ENCODE measurements around the gene NAV2. TPM values are rescaled to one million over a fixed set of nuclear protein-coding genes. Genes with fewer than 3 reads are reported as not detected.

NAV2 gene
- total RNA-seq, 1 donor from 2014 or later = 10.5 TPM

GRCh38 chr11:19978668-19979518 is 266.3 kb downstream of the NAV2 start:
- intact Hi-C loops (cut with DNase I) = no loop called here
- no peak for ATAC-seq (ENCODE audit: poor library complexity)

GRCh38 chr11:19979519-19979845 is 266.8 kb downstream of the NAV2 start:
- DNase-seq (no peak), ATAC-seq (ENCODE audit: poor library complexity) (no peak)
- intact Hi-C loops (cut with DNase I) = no loop called here

More at GRCh38 chr11:19978668-19979518, 266.3 kb downstream of the NAV2 start:
- no peak for DNase-seq

- intact Hi-C loops (cut with DNase I) = no loop called here
- DNase-seq = no peak
- ATAC-seq (ENCODE audit: poor library complexity) = no peak
Observed at GRCh38 chr11:19980388-19980787, 267.8 kb downstream of the NAV2 start.

GRCh38 chr11:19980957-19981669 is 268.5 kb downstream of the NAV2 start:
- peak; percentile 63 for ATAC-seq (ENCODE audit: poor library complexity)
- intact Hi-C loops (cut with DNase I) = no loop called here
- DNase-seq = no peak

GRCh38 chr11:19982774-19983495 is 270.3 kb downstream of the NAV2 start:
- DNase-seq = no peak
- intact Hi-C loops (cut with DNase I) = no loop called here
- no peak for ATAC-seq (ENCODE audit: poor library complexity)

DNA sequence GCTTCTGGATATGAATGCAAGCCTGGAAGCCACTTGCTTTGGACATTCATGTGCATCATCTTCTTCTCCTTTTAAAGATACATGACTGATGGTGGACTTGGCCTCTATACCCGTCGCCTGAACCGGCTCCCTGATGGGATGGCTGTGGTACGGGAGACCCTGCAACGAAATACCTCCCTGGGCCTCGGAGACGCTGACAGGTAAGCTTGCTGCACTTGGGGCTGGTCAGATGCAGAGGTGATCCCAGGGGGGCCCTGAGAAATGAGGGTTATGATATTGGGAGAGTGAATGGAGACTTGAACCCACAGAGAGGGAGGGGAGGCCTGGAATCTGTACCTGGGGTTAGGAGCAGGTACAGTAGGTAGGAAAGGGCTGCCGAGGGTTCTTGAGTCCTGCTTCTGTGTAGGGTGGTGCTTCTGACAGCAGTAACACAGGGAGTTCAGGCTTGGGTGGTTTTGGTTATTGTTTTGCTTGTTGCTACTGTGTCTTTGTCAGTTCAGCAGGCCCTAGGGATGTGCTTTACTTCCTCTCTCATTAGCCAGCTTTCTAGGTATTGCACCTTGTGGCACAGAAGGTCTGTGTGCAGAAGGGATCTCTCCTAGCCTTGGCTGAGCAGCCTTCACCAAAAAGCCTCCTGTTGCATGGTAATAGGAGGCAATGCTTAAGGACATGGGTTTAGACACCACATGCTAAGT is 271.6 kb downstream of the NAV2 start:
- intact Hi-C loops (cut with DNase I) = no loop called here
- ATAC-seq (ENCODE audit: poor library complexity) = no peak
- DNase-seq = no peak

- DNase-seq = no peak
- intact Hi-C loops (cut with DNase I) = no loop called here
- ATAC-seq (ENCODE audit: poor library complexity) = no peak
Observed at GRCh38 chr11:19985111-19985510, 272.5 kb downstream of the NAV2 start.

- DNase-seq (no peak), ATAC-seq (ENCODE audit: poor library complexity) (peak; percentile 49)
- intact Hi-C loops (cut with DNase I) = no loop called here
Observed at GRCh38 chr11:19987331-19987801, 274.7 kb downstream of the NAV2 start.

GRCh38 chr11:19988598-19988997 is 276.0 kb downstream of the NAV2 start:
- peak; percentile 54 for DNase-seq
- intact Hi-C loops (cut with DNase I) = no loop called here
- peak; percentile 81 for ATAC-seq (ENCODE audit: poor library complexity)

DNA sequence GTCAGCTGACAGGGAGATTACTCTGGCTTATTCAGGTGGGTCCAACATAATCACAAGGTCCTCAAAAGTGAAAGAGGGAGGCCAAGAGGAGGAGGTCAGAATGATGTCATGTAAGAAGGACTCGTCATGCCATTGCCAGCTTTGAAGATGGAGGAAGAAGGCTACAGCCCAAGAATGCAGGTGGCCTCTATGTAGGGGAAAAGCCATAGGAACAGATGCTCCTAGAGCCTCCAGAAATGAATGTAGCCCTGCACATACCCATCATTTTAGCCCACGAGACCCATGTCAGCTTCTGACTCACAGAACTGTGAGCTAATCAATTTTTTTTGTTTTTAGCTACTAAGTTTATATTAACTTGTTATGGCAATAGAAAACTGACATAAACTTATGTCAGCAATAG is 276.6 kb downstream of the NAV2 start:
- DNase-seq = no peak

GRCh38 chr11:19992162-19992561 is 279.5 kb downstream of the NAV2 start:
- intact Hi-C loops (cut with DNase I) = no loop called here
- DNase-seq = no peak
- no peak for ATAC-seq (ENCODE audit: poor library complexity)

More for the DNA sequence above, 276.6 kb downstream of the NAV2 start:
- no peak for ATAC-seq (ENCODE audit: poor library complexity)
- intact Hi-C loops (cut with DNase I) = no loop called here

- ATAC-seq (ENCODE audit: poor library complexity) (no peak), DNase-seq (no peak)
- intact Hi-C loops (cut with DNase I) = no loop called here
Observed at GRCh38 chr11:19992998-19993397, 280.4 kb downstream of the NAV2 start.

DNA sequence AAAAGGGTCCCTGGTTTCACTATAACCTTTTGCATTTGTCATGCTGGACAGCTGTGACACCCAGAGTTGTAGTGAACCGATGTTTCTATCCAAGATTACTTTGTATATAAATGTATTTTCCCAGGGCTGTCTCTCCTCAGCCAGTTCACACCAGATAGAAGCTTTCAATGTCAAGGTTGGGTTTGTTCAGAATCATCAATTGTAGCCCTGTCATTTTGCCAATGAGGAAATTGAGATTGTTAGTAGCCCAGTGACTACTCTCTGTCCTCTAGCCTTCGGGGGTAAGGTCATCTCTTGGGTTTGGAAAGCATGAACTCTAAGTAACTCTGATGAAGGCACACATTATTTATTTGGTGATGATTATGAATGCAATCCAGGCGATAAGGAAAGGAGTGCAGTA is 282.0 kb downstream of the NAV2 start:
- intact Hi-C loops (cut with DNase I) = no loop called here
- DNase-seq = no peak
- no peak for ATAC-seq (ENCODE audit: poor library complexity)

DNA sequence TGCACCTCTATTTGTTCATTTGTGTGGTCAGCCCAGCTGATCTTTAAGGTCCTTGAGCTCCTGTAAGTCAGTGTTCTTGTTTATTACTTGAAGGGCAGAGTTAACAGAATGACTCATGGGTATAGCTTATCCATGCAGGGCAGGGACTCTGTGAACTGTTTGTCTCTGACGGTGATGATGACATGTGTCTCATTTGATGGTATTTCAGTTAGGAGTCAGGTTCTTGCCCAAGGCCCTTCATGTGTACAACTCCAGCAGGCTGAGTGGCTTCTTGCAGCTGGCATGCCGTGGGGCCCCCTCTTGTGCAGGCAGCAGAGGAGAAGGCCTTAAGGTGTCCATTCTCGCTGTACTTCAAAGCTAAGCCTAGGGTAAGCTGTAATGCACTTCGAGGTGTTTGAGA is 282.5 kb downstream of the NAV2 start:
- peak; percentile 60 for ATAC-seq (ENCODE audit: poor library complexity)
- no peak for DNase-seq
- intact Hi-C loops (cut with DNase I) = no loop called here

DNA sequence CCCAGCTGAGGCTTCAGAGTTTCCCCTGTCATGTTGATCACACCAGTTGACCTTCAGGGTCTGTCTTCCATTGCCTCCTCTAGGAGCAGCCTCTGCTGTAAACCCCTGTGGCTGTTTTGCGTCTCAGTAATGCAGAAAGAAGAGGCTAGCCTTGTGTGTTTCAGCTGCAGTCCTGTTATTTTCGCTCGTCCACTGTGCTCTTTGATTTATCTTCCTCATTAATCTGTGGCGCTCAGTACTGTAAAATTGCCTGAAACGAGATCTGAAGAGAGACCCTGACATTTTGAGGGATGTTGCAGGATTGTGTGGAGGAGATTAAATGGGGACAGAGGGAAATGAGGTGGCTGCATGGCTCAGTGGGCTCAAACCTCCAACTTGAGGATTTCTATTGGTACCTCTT is 283.9 kb downstream of the NAV2 start:
- intact Hi-C loops (cut with DNase I) = no loop called here
- ATAC-seq (ENCODE audit: poor library complexity) = no peak
- DNase-seq = no peak

- ATAC-seq (ENCODE audit: poor library complexity) (no peak), DNase-seq (no peak)
- intact Hi-C loops (cut with DNase I) = no loop called here
Observed at GRCh38 chr11:20000022-20000350, 287.3 kb downstream of the NAV2 start.

DNA sequence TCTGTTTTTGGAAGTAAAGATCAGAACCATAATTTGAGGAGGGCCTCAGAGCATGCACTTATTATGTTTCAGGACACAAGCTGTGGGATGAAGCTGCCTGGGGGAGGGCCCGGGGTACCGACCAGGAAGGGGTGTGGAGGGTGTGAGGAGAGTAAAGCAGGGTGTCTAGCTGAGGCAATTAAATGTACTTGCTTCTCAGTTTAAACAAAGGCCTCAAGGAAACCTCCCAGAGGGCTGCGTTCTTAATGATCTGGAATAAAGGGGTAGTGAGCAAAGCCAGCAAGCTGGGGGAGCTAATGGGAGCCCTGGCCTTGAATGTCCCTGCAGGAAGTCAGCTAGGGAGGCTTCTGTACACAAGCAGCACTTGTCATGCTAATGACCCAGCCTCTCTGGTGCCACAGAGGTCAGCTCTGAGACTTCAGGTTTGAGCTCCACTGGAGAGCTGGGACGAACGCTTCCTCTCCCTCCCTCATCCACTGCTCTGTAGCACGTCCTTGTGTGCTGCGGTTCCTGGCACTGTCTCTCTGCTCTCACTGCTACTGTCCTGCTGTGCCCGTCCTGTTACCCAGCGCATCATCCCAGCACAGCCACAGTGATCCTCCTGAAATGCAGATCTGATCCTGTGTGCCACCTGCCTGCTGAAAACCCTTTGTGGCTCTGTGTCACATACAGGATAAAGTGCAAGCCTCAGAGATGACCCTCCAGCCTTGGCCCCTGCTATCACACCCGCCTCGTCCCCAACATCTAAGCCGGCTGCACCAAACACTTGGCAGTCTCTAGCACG is 287.9 kb downstream of the NAV2 start:
- ATAC-seq (ENCODE audit: poor library complexity) (peak; percentile 84), DNase-seq (peak; percentile 51)
- intact Hi-C loops (cut with DNase I) = no loop called here

Measured in Right ventricle myocardium superior (tissue), 1 donor.